Liver (tissue), 9 donors: ENCODE measurements around the gene SPACDR. TPM values are rescaled to one million over a fixed set of nuclear protein-coding genes. Genes with fewer than 3 reads are reported as not detected.

Experiments
- DNase-seq: peaks from one replicate; pipeline ENCODE4 v3.0.0-alpha.2; 2017; ENCODE audit warnings: low spot score
- H3K27ac ChIP-seq, 2 donors: one replicate each; pipeline ENCODE4 v1.7.0; 2013; ENCODE audit warnings: inconsistent platforms in 2 of 2, low read length in 2 of 2, control low read depth in 1 of 2, low read depth in 1 of 2, mild to moderate bottlenecking in 1 of 2
- H3K27me3 ChIP-seq, 4 donors: one replicate each; pipeline versions ENCODE4 v1.6.1 to v1.7.0; 2013; ENCODE audit warnings: low read length in 3 of 4, inconsistent platforms in 1 of 4, mild to moderate bottlenecking in 1 of 4, moderate library complexity in 1 of 4; ENCODE audit not compliant: control insufficient read depth in 4 of 4, insufficient read depth in 4 of 4
- H3K36me3 ChIP-seq, 4 donors: one replicate each; pipeline versions ENCODE4 v1.6.1 to v1.7.0; 2013; ENCODE audit warnings: low read length in 3 of 4, mild to moderate bottlenecking in 3 of 4, low read depth in 1 of 4, moderate library complexity in 1 of 4; ENCODE audit not compliant: control insufficient read depth in 4 of 4, insufficient read depth in 3 of 4
- H3K4me1 ChIP-seq, 4 donors: one replicate each; pipeline versions ENCODE4 v1.6.1 to v1.7.0; 2013; ENCODE audit warnings: low read length in 3 of 4, mild to moderate bottlenecking in 3 of 4, moderate library complexity in 1 of 4; ENCODE audit not compliant: control insufficient read depth in 4 of 4, insufficient read depth in 4 of 4
- H3K4me3 ChIP-seq, 3 donors: one replicate each; pipeline versions ENCODE4 v1.6.1 to v1.7.0; 2013; ENCODE audit warnings: low read length in 3 of 3, control low read depth in 1 of 3, low read depth in 1 of 3, mild to moderate bottlenecking in 1 of 3
- H3K9ac ChIP-seq, 2 donors: one replicate each; pipeline ENCODE4 v1.7.0; 2013; ENCODE audit warnings: low read length in 2 of 2, mild to moderate bottlenecking in 2 of 2, moderate library complexity in 2 of 2, control low read depth in 1 of 2, low read depth in 1 of 2
- H3K9me3 ChIP-seq, 4 donors: one replicate each; pipeline versions ENCODE4 v1.6.1 to v1.7.0; 2013; ENCODE audit warnings: low read length in 3 of 4; ENCODE audit not compliant: control insufficient read depth in 4 of 4
- ATF3 ChIP-seq: IDR thresholded peaks from 2 replicates; pipeline ENCODE4 v1.6.1; 2016; ENCODE audit warnings: antibody characterized with exemption
- FOXA1 ChIP-seq: IDR thresholded peaks from 2 replicates; pipeline ENCODE4 v1.6.1; 2016; ENCODE audit warnings: antibody characterized with exemption
- FOXA2 ChIP-seq: IDR thresholded peaks from 2 replicates; pipeline ENCODE4 v1.6.1; 2016; ENCODE audit warnings: antibody characterized with exemption
- GABPA ChIP-seq, 2 donors: IDR thresholded peaks in 1 of 2; conservative IDR thresholded peaks in 1 of 2; 2 replicates each; pipeline ENCODE4 v1.6.1; 2016; ENCODE audit warnings: antibody characterized with exemption in 2 of 2, mild to moderate bottlenecking in 1 of 2, moderate library complexity in 1 of 2
- HNF4A ChIP-seq, 2 donors: conservative IDR thresholded peaks; 2 replicates each; pipeline ENCODE4 v1.6.1; 2016; ENCODE audit warnings: antibody characterized with exemption in 2 of 2, mild to moderate bottlenecking in 2 of 2
- HNF4G ChIP-seq: IDR thresholded peaks from 2 replicates; pipeline ENCODE4 v1.6.1; 2016; ENCODE audit warnings: antibody characterized with exemption
- MAX ChIP-seq: IDR thresholded peaks from 2 replicates; pipeline ENCODE4 v1.6.1; 2016; ENCODE audit warnings: antibody characterized with exemption
- RAD21 ChIP-seq, 2 donors: IDR thresholded peaks; 2 replicates each; pipeline ENCODE4 v1.6.1; 2016; ENCODE audit warnings: antibody characterized with exemption in 2 of 2, mild to moderate bottlenecking in 2 of 2
- SP1 ChIP-seq: IDR thresholded peaks from 2 replicates; pipeline ENCODE4 v1.6.1; 2018; ENCODE audit warnings: antibody characterized with exemption, mild to moderate bottlenecking
- TAF1 ChIP-seq: conservative IDR thresholded peaks from 2 replicates; pipeline ENCODE4 v1.6.1; 2016; ENCODE audit warnings: antibody characterized with exemption, mild to moderate bottlenecking
- WGBS: extraction: QIAGEN DNeasy Blood & Tissue Kit; methylation state at CpG from one replicate; pipeline ENCODE4 v1.1.7; 2013; 5-methylcytosine and 5-hydroxymethylcytosine counted together
- polyA plus RNA-seq, 2 donors: library from polyadenylated mRNA; stranded (reverse) in 1 of 2; unstranded in 1 of 2; fragments of 200-250 nt in 1 of 2; fragments of >200 nt in 1 of 2; fragmentation: Nextera tagmentation in 1 of 2; extraction: Ambion mirVana in 1 of 2; gene quantifications; one replicate each; pipeline versions ENCODE4 v1.2.1 to v1.2.3, GENCODE V29; 2013 to 2015
- total RNA-seq, 2 donors: library from RNA; depleted of rRNA; stranded (reverse); fragments of >200 nt; gene quantifications; one replicate each; pipeline ENCODE4 v1.2.3, GENCODE V29; 2014
- TF ChIP-seq, protein P1 (sequence below): IDR thresholded peaks from 2 replicates; pipeline ENCODE4 v1.6.1; 2016; ENCODE audit warnings: antibody characterized with exemption
- TF ChIP-seq, protein P2 (sequence below): IDR thresholded peaks from 2 replicates; pipeline ENCODE4 v1.6.1; 2016; ENCODE audit warnings: antibody characterized with exemption, mild to moderate bottlenecking
- donor health status: healthy.
- donor health status: healthy.
- donor health status: healthy.
- donor health status: healthy.
- donor health status: healthy.

Gene SPACDR
- total and polyA plus RNA-seq, 4 donors, result 0.06 to 0.33 (median 0.17) TPM; not detected in 1

GRCh38 chr7:100406767-100407166 lies 57.3 kb downstream of the SPACDR start:
- H3K27me3 ChIP-seq, result no peaks in the 10 kb centered on the region
- H3K4me3 ChIP-seq, result no peak overlapping the region
- no peaks in the 10 kb centered on the region for H3K4me1 ChIP-seq
- no peak for TF ChIP-seq SP1
- no peak for TF ChIP-seq HNF4G
- no peak for TF ChIP-seq MAX
- no peak for TF ChIP-seq FOXA1
- TF ChIP-seq, protein P1, sequence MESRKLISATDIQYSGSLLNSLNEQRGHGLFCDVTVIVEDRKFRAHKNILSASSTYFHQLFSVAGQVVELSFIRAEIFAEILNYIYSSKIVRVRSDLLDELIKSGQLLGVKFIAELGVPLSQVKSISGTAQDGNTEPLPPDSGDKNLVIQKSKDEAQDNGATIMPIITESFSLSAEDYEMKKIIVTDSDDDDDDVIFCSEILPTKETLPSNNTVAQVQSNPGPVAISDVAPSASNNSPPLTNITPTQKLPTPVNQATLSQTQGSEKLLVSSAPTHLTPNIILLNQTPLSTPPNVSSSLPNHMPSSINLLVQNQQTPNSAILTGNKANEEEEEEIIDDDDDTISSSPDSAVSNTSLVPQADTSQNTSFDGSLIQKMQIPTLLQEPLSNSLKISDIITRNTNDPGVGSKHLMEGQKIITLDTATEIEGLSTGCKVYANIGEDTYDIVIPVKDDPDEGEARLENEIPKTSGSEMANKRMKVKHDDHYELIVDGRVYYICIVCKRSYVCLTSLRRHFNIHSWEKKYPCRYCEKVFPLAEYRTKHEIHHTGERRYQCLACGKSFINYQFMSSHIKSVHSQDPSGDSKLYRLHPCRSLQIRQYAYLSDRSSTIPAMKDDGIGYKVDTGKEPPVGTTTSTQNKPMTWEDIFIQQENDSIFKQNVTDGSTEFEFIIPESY, result no peak
- TF ChIP-seq TAF1, result no peak
- TF ChIP-seq ATF3, result no peak
- TF ChIP-seq, protein P2, sequence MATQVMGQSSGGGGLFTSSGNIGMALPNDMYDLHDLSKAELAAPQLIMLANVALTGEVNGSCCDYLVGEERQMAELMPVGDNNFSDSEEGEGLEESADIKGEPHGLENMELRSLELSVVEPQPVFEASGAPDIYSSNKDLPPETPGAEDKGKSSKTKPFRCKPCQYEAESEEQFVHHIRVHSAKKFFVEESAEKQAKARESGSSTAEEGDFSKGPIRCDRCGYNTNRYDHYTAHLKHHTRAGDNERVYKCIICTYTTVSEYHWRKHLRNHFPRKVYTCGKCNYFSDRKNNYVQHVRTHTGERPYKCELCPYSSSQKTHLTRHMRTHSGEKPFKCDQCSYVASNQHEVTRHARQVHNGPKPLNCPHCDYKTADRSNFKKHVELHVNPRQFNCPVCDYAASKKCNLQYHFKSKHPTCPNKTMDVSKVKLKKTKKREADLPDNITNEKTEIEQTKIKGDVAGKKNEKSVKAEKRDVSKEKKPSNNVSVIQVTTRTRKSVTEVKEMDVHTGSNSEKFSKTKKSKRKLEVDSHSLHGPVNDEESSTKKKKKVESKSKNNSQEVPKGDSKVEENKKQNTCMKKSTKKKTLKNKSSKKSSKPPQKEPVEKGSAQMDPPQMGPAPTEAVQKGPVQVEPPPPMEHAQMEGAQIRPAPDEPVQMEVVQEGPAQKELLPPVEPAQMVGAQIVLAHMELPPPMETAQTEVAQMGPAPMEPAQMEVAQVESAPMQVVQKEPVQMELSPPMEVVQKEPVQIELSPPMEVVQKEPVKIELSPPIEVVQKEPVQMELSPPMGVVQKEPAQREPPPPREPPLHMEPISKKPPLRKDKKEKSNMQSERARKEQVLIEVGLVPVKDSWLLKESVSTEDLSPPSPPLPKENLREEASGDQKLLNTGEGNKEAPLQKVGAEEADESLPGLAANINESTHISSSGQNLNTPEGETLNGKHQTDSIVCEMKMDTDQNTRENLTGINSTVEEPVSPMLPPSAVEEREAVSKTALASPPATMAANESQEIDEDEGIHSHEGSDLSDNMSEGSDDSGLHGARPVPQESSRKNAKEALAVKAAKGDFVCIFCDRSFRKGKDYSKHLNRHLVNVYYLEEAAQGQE, result no peak
- TF ChIP-seq RAD21 (IDR thresholded peaks at IDR 0.05), result no peak
- no peak for TF ChIP-seq FOXA2
- no peak for TF ChIP-seq GABPA (IDR thresholded peaks at IDR 0.05 in 1 of 2, conservative IDR thresholded peaks at IDR 0.05 in 1 of 2)
- no peak for TF ChIP-seq HNF4A (conservative IDR thresholded peaks at IDR 0.05)
- no peak overlapping the region for H3K27ac ChIP-seq
- no peaks in the 10 kb centered on the region for H3K36me3 ChIP-seq
- H3K9me3 ChIP-seq, result no peaks in the 10 kb centered on the region
- WGBS, result 78% methylated on average over 6 of the region's 6 CpGs
- no peak for DNase-seq
- H3K9ac ChIP-seq, result no peak overlapping the region

Other genes with a start within 250 kb of the SPACDR start
- under 1 TPM; 0.37 to 0.59 TPM for gene PVRIG, start 244.3 kb downstream of the SPACDR start, total RNA-seq
- under 1 TPM; 0.58 to 0.81 TPM for gene PVRIG, start 244.3 kb downstream of the SPACDR start, polyA plus RNA-seq
- gene SPDYE3, start 156.6 kb downstream of the SPACDR start, total RNA-seq, result not detected
- 1 to 10 TPM in 1 of 2 donors, under 1 TPM in 1; 0.07 to 1.7 TPM for gene SPDYE3, start 156.6 kb downstream of the SPACDR start, polyA plus RNA-seq
- 10 to 100 TPM in 1 of 2 donors, 1 to 10 TPM in 1; 6.0 to 50.8 TPM for gene PILRB, start 106.1 kb downstream of the SPACDR start, total RNA-seq
- gene PILRB, start 106.1 kb downstream of the SPACDR start, polyA plus RNA-seq, result 10 to 100 TPM; 12.2 to 16.5 TPM
- 1 to 10 TPM; 2.8 to 3.5 TPM for gene PILRA, start 90.8 kb downstream of the SPACDR start, total RNA-seq
- 1 to 10 TPM; 1.5 to 3.5 TPM for gene PILRA, start 90.8 kb downstream of the SPACDR start, polyA plus RNA-seq
- 1 to 10 TPM; 1.4 to 2.3 TPM for gene ZCWPW1, start 35.6 kb downstream of the SPACDR start, total RNA-seq
- gene ZCWPW1, start 35.6 kb downstream of the SPACDR start, polyA plus RNA-seq, result 1 to 10 TPM; 3.3 TPM
- gene MEPCE, start 34.4 kb downstream of the SPACDR start, total RNA-seq, result 10 to 100 TPM; 13.5 to 19.6 TPM
- 10 to 100 TPM in 1 of 2 donors, 1 to 10 TPM in 1; 6.7 to 21.8 TPM for gene MEPCE, start 34.4 kb downstream of the SPACDR start, polyA plus RNA-seq
- gene PPP1R35, start 27.8 kb downstream of the SPACDR start, total RNA-seq, result 1 to 10 TPM; 6.6 to 7.4 TPM
- gene PPP1R35, start 27.8 kb downstream of the SPACDR start, polyA plus RNA-seq, result 10 to 100 TPM in 1 of 2 donors, 1 to 10 TPM in 1; 7.8 to 12.2 TPM
- 10 to 100 TPM in 1 of 2 donors, 1 to 10 TPM in 1; 6.9 to 21.2 TPM for gene TSC22D4, start 15.0 kb upstream of the SPACDR start, total RNA-seq
- 10 to 100 TPM in 1 of 2 donors, 1 to 10 TPM in 1; 5.5 to 15.9 TPM for gene TSC22D4, start 15.0 kb upstream of the SPACDR start, polyA plus RNA-seq
- under 1 TPM; 0.08 to 0.09 TPM for gene NYAP1, start 19.7 kb upstream of the SPACDR start, total RNA-seq
- gene NYAP1, start 19.7 kb upstream of the SPACDR start, polyA plus RNA-seq, result under 1 TPM in 1 of 2 donors, not detected in 1; 0.29 TPM
- gene AGFG2, start 74.9 kb upstream of the SPACDR start, total RNA-seq, result 10 to 100 TPM; 37.2 to 48.8 TPM
- gene AGFG2, start 74.9 kb upstream of the SPACDR start, polyA plus RNA-seq, result 10 to 100 TPM; 37.4 to 47.2 TPM
- under 1 TPM in 1 of 2 donors, not detected in 1; 0.33 TPM for gene SAP25, start 109.6 kb upstream of the SPACDR start, total RNA-seq
- gene SAP25, start 109.6 kb upstream of the SPACDR start, polyA plus RNA-seq, result under 1 TPM; 0.56 to 0.84 TPM
- gene LRCH4, start 121.9 kb upstream of the SPACDR start, total RNA-seq, result 10 to 100 TPM in 1 of 2 donors, 1 to 10 TPM in 1; 8.2 to 25.8 TPM
- gene LRCH4, start 121.9 kb upstream of the SPACDR start, polyA plus RNA-seq, result 10 to 100 TPM in 1 of 2 donors, 1 to 10 TPM in 1; 9.1 to 16.9 TPM
- 1 to 10 TPM in 1 of 2 donors, under 1 TPM in 1; 0.67 to 1.3 TPM for gene FBXO24, start 122.1 kb upstream of the SPACDR start, total RNA-seq
- gene FBXO24, start 122.1 kb upstream of the SPACDR start, polyA plus RNA-seq, result under 1 TPM; 0.25 to 0.32 TPM
- gene PCOLCE, start 138.1 kb upstream of the SPACDR start, total RNA-seq, result 10 to 100 TPM in 1 of 2 donors, 1 to 10 TPM in 1; 6.7 to 13.1 TPM
- gene PCOLCE, start 138.1 kb upstream of the SPACDR start, polyA plus RNA-seq, result 10 to 100 TPM; 10.4 to 38.2 TPM
- 1 to 10 TPM; 3.5 to 6.3 TPM for gene MOSPD3, start 148.3 kb upstream of the SPACDR start, total RNA-seq
- 10 to 100 TPM; 10.8 to 15.7 TPM for gene MOSPD3, start 148.3 kb upstream of the SPACDR start, polyA plus RNA-seq
- 100 to 1,000 TPM; 276 to 358 TPM for gene TFR2, start 177.3 kb upstream of the SPACDR start, total RNA-seq
- gene TFR2, start 177.3 kb upstream of the SPACDR start, polyA plus RNA-seq, result 100 to 1,000 TPM; 354 to 663 TPM
- not detected for gene ACTL6B, start 192.2 kb upstream of the SPACDR start, total RNA-seq
- not detected for gene ACTL6B, start 192.2 kb upstream of the SPACDR start, polyA plus RNA-seq
- gene GNB2, start 209.5 kb upstream of the SPACDR start, total RNA-seq, result 10 to 100 TPM; 57.9 to 88.5 TPM
- gene GNB2, start 209.5 kb upstream of the SPACDR start, polyA plus RNA-seq, result 100 to 1,000 TPM in 1 of 2 donors, 10 to 100 TPM in 1; 37.6 to 133 TPM
- gene GIGYF1, start 230.0 kb upstream of the SPACDR start, total RNA-seq, result 10 to 100 TPM; 12.7 TPM
- gene GIGYF1, start 230.0 kb upstream of the SPACDR start, polyA plus RNA-seq, result 1 to 10 TPM; 6.8 to 7.5 TPM
- 10 to 100 TPM; 19.1 to 36.6 TPM for gene POP7, start 241.9 kb upstream of the SPACDR start, total RNA-seq
- gene POP7, start 241.9 kb upstream of the SPACDR start, polyA plus RNA-seq, result 10 to 100 TPM; 31.1 to 40.1 TPM